NAMALWA (cell line): ENCODE measurements around the gene ARNT2.

Source experiments
- DNase-seq: peaks from one replicate; pipeline ENCODE4 v3.0.0-alpha.2; 2015; ENCODE audit warnings: low spot score

ARNT2 gene

DNA sequence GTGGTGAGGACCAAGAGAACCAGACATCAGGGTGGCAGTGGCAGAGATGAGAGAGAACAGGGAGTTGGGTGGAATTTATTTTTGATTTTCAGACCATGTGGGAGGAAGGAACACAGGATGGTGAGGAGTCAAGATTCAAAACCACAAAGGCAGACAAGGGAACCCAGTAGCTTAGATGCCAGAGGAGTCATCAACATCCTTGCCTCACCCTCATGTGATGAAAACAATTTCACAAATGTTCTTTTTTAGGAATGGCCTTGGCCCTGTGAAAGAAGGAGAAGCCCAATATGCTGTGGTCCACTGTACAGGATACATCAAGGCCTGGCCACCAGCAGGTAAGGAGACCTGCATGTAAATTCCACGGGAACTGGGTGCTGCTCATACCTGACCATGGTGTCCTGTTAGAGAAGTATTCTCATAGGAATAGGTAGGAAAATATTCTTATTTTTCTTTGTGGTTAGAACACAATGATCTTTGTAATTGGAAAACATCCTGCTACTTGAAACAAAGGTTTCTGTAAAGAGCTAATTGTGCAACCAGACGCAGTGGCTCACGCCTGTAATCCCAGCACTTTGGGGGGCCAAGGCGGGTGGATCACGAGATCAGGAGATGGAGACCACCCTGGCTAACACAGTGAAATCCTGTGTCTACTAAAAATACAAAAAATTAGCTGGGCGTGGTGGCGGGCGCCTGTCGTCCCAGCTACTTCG, 110.0 kb downstream of the ARNT2 start:
- no peak for DNase-seq

DNA sequence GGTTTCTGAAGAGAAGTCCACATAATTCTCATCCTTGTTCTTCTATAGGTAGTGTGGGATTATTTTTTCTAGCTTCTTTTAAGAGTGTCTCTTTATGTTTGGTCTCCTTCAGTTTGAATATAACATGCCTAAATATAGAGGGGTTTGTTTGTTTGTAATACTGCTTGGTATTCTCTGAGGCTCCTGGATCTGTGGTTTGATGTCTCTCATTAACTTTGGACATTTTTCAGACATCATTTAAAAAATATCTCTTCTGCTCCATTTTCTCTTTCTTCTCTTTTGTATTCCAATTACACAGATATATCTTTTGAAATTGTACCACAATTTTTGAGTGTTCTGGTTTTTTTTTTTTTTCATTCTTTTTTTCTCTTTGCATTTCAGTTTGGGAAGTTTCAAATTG, 113.1 kb downstream of the ARNT2 start:
- no peak for DNase-seq

DNA sequence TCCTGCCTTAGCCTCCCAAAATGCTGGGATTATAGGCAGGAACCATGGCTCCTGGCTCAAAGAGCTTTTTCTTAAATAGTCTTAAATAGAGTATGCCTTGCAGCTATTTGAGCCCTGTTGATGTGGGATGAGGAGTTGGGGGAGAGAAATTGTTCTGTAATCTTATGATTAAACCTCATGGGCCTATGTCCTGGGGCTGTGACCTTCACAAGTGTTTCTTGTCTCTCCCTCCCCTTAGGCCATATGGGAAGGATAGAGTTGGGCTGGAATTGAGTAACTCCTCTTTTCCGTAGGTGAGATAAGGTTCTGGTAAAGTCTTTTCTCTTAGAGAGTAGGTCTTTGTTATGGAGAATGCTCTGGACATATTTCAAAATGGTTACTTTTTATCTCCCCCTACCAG, 114.3 kb downstream of the ARNT2 start:
- DNase-seq, result no peak

DNA sequence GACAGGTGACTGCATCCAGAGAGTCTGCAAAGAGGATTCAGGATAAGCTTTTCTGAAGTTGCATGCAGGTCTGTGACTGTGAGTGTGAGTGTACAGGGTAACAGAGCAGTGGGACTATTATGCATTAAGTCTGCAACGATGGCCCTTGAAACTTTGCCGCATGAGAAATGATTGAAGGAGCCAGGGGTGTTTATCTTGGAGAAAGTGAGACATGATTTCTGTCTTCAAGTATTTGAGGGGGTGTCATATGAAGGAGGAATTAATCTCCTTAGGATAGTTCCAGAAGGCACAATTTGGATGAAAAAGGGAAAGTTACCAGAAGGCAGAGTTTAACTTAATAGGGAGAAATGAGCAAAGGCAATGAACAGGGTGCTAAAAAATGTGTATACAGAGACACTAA, 119.6 kb downstream of the ARNT2 start:
- DNase-seq, result no peak

DNA sequence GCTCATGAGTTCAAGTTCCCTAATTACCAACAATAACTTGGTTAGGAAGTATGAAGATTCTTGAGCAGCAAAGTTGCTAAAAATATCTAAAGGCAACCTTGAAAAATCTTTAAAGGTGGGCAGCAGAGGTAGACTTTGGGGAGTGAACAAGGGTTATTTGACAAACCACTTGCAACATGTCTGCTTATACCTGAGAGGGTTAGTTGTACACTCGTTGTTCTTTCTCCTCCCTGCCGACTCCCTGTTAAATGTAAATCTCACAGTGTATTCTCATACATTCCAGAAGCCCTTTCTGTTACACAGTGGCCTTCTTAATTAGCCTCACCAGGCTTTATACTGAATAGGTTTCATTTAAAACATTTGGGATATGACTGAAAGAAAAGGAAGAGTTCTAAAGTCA, 121.7 kb downstream of the ARNT2 start:
- no peak for DNase-seq

DNA sequence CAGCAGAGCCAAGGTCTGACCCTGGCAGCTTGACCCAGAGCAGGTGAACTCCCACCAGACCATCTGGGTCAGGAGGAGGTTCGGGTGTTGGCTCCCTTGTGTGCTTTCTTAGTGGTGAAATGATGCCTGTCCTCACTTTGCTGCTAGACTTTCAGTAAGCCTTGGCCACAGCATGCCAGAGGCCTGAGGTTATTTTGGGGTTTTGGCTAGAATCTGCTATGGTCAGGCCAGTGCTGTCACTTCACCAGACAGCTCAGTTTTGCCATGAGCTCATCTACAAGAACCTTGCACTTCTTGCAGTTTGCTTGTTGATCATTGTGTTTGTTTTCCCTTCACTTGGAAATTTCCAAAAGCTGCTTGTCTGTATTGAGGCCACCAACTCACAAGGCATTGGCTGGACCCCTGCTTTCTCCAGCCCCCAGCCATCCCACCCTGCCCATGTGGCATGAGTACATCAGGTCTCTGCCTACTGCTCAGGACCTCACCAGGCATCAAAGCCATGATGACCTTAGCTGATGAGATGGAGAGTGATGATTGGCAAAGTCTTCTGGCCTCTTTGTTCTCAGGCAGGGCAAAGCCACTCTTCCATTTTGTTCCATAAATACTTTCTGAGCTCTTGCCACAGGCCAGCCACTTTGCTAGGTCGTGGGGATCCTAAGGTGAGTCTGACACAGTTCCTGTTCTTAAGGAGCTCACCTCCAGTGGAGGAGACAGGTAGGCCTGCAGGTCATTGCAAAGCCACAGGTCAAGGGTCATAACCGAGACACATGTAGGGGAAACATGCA, 122.6 kb downstream of the ARNT2 start:
- no peak for DNase-seq

DNA sequence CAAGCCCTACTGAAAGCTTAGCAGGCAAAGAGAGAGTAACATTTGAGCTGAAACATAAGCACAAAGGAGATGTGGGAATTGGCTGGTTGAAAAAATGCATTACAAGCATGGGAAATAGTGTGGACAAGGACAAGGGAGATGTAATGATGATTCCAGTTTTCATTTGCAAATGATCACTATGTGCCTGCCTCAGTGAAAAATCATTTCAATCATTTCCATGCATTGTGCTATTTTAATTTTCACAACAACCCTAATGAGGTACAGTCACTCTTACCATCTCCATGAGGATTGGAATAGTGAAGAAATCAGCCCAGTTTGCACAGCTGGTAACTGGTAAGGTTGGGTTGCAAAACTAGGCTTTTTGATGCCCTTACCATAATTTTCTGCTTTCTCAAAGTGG, 123.2 kb downstream of the ARNT2 start:
- DNase-seq, result no peak

DNA sequence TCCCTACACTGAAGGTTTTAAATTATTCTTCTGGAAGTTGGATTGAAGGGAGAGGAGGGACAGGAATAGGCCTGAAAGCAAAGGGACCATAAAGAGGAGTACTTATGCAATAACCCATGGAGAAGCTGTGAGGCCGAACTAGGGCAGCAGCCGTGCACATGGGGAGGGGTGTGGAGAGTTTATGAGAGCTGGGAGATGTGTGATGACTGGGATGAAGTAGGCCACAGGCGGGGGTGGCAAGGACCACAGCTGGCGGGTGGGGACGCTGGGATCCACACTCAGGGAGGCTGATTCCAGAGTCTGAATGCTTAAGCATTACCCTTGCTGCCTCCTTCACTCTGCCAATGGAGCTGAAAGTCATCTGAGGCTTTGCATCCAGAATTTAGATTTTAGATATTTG, 123.8 kb downstream of the ARNT2 start:
- no peak for DNase-seq

DNA sequence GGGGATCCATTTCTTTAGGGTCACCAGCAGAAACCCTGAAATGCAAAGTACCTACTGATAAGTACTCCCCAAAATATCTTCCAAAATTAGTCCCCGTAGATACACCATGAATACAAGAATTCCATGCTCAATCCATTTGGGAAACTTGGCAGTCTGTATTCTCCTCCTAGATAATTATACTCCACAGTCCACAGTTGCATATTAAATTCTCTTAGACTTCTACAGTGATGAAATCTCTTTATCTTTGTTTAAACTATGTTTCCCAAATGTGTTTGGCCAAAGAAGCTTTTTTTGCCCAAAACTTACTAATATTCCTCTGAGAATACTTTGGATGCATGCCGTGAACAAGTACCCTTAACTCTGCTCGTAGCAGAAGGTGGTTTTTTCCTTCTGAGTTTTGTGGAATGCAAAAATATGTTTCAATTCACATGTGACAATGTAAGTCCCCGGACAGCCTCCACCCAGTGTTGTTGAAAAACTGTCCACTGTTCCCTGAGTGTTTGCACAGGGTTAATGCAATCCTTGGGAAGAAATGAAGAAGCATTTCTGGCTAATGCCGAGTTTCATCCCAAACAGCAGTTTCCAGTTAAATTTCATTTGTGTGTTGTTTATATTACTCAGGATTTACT, 126.7 kb downstream of the ARNT2 start:
- no peak for DNase-seq

DNA sequence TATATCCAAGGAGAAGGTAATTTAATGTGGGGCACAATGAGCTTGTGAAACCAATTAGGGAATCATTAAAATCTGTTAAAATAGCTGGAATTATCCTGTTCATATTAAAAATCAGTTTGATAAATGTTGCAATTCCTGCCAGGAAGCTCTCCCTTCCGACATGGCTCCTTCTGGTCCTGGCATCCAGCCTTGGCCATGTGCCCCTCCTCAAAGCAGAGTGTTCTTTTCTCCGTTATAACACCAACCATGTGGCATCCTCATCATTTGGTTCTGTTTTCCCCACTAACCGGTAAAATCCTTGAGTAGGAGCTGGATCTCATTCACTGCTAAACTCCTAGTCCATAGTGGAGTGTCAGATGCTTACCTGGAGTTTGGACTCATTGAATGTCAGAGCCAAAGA, 127.2 kb downstream of the ARNT2 start:
- no peak for DNase-seq

DNA sequence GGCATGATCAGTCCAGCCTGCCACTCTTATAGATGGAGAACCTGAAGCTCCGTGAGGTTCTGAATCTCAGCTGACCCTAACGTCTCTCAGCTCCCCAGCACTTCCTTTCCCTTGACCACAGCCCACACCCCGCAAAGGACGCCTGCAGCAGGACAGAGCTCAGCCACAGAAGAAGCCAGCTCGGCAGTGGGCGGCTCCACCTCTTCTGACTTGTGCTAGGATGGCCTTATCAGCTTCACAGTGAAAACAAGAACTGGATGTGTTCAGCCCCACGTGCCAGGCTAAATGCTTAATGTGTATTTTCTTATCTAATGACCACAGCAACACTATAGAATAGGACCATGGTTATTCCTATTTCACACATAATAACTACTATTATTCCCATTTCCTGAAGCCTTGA, 127.6 kb downstream of the ARNT2 start:
- DNase-seq, result no peak

DNA sequence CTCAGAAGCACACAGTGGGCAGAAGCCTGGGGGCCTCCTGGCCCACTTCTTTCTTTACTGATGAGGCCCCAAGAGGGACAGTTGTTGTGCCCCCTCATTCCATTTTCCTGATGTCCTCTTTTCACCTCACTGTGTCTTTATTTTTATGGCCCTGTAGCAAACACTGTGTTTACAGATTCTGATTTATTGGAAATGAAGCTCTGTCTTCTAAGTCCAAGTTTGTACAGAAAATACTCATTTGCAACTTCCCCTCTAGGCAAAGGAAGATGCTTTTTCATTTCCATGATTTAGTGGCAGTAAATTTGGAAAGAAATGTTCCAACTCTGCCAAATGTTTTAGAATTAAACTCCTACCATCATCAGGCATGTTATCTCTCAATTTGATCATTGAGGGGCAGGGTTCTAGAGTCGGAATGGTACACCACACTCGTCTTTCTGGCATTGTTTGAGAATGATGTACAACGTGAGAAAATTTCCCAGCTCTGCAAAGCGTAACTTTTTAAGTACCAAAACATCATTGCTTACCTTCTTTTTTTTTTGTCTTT, 129.7 kb downstream of the ARNT2 start:
- no peak for DNase-seq

DNA sequence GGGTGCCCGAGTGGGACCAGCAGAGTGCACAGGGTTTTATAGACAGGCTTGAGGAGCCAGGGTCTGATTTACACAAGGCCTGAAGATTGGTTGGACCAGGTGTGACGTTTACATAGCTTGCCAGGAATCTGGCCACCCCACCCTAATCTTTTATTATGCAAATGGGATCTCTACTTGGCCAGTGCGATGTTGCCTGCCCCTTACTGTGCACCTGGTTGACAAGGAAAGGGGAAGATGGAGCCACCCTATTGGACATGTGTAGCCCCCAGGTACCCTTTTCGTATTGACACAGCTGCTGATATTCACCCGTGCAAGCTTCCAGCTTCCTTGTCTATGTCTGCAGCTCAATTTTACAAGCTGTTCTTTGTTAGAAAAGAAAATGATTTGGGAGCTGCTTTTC, 132.0 kb downstream of the ARNT2 start:
- DNase-seq, result no peak

DNA sequence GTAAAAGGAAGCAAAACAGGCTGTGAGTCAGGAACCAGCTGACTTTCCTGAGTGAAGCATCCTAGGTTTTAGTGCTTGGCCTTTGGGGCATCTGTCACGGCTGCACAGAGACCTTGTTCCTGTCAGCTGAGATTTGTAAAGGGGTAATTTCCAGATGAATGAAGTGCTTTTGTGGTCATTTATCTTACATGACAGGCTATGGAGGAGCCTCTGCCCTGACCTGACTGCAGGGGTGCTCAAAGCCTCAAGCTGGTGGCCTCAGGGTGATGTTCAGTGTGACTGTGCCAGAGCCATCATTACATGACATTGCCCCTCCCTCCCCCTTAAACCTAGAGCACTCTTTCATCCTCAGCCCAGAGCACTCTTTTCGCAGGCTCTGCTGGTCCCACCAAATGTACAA, 132.5 kb downstream of the ARNT2 start:
- DNase-seq, result no peak

DNA sequence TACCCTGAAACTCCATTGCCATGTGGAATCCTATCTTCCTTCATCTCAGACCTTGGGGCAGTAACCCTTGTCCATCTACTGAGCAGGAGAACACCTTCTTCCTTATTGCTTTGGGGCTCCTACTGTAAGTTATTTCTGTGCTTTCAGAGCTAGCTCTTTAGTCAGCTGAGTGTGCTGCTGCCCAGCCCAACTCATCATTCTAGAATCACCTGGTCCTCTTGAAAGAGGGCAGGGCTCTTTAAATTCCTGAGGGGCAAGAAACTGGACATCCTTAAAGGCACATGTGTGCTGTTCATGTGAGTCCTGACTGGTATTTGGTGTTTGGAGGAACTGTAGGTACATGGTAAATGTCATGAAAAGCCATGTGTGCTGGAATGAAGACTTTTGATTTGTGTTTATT, 140.9 kb downstream of the ARNT2 start:
- DNase-seq, result no peak

DNA sequence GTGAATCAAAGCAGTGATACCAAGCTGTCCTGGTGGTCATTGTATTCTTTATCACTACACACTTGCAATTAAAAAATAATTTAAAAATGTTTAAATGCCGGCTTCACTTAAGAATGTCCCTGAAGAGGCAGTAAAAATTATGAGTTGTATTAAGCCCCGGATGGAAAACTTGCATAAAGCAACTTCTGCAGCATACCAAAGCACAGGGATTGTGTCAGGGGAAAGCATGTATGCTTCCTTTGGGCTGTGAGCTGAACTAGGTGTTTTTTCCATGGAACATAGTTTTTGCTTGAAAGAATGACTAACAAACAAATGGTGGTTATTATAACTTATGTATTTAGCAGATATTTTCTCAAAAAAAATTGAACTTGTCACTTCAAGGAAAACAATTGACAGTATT, 143.1 kb downstream of the ARNT2 start:
- no peak for DNase-seq

DNA sequence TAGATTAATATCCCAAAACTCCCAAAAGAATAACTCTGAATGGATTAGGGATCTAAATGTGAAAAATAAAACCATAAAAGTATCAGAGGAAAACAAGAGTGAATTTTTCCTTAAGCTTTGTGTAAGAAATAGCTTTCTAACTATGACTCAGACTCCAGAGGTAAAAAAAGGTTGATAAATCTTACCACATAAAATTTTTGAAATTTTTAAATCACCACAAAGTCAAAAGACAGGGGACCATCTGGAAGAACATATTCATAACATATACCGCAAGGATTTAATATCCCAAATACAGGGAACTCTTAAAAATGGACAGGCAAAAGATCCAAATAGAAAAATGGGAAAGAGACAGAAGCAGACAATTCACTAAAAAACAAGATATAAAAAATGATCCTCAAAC, 145.0 kb downstream of the ARNT2 start:
- DNase-seq, result no peak

DNA sequence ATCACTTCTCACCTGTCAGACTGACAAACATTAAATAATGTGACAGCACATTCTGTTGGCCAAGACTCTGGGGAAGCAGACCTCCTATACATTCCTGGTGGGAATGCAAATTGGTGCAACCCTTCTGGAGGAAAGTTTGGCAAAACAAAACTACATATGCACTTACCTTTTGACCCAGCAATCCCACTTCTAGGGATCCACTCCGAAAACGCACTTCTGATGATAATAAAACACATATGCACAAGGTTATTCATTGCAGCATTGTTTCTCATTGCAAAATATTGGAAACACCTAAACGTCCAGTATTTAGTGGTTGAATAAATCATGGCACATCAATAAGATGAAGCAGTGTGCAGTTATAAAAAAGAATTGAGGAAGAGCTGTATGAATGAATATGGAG, 145.5 kb downstream of the ARNT2 start:
- no peak for DNase-seq

DNA sequence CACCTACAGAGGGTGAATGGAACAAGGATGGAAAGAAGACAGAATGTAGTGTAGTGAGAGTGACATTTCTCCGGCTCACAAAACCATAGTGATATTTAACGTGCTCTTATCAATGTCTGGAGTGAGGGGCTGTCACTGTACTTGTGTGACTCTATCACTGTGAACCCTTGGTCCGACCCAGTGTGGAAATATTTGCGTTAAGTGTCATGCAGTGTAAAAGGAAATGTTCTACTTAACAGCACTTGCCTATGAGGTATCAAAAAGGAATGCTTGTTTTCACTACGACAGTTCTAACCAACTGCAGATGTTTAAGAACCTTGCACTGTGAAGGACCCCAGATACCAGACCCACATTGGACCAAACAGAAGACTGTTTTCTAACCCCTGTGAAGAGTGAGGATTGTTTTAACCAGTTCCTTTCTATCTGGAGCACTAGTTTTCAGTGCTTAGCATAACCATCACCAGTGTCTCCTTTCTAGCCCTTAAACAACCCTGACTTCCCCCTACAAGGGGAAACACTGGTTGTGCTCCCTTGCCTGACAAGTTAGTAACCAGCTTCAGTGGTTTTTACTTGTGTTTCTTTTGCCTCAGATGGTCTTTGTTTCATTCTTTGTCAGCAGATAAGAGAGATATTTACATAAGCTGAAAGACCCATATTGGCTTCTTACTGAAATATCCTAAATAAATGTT, 146.2 kb downstream of the ARNT2 start:
- DNase-seq, result no peak

DNA sequence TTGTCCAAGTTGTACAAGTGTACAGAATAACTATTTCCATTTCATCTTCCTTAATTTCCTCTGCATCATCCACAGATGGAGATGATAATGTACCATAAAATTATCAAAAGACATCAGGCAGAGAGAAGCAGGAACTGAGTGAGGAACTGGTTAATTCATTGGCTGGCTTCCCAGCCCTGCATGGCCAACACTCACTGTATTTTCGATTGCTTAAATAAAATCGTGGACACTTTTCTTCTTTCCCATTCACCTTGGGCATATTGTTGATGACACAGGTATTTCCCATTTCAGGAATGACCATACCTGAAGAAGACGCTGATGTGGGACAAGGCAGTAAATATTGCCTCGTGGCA, 146.7 kb downstream of the ARNT2 start:
- no peak for DNase-seq

DNA sequence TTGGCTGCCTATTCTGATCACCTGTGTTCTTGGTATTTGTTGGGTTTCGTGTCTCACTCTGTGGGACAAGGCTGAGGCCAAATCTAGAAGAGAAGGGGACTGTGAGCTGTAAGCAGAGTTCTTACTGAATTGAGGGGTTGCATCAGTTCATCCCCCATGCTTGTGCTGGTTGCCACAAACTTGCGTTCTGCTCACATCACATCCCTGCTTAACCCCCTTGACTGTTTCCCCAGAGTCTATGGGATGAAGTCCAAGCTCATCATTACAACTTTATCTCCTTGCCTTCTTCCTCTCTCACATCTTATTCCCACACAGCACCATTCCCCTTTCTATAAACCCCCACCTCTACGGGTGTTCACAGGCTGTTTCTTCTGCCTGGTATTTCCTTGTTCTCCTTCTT, 147.2 kb downstream of the ARNT2 start:
- no peak for DNase-seq

DNA sequence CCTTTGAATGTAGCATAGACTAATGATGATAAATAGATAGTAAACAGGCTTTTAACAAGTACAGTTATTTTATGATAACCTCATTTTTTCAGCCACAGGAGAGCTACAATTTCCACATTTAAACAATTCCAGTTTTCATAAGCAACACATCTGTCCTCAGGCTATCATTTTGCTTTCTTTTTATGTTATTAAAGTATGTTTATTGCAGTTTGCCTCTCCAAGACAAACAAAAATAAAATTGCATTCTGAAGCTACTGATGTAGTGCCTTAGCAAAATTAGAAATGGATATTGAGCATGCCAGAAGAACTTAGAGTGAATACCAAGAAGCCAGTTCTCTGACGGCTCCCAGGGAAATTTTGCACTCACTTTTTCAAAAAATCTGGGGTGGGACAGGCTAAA, 150.4 kb downstream of the ARNT2 start:
- no peak for DNase-seq
